Adipocyte (in vitro differentiated cells): ENCODE data around the gene WWP2.

Experiments used
- DNase-seq: peaks from one replicate; pipeline ENCODE4 v3.0.0-alpha.2; 2015; ENCODE audit warnings: low read depth
- H3K27me3 ChIP-seq: replicated peaks from 2 replicates; pipeline ENCODE4 v1.7.0; 2013; ENCODE audit warnings: mild to moderate bottlenecking, low read length, moderate library complexity; ENCODE audit not compliant: control insufficient read depth, insufficient read depth
- H3K36me3 ChIP-seq: 2 replicates; pipeline ENCODE4 v1.7.0; 2013; ENCODE audit warnings: low read length, mild to moderate bottlenecking, moderate library complexity; ENCODE audit not compliant: control insufficient read depth, insufficient read depth, severe bottlenecking
- H3K4me1 ChIP-seq: 2 replicates; pipeline ENCODE4 v1.7.0; 2013; ENCODE audit warnings: mild to moderate bottlenecking, low read length, moderate library complexity; ENCODE audit not compliant: control insufficient read depth, insufficient read depth
- H3K4me3 ChIP-seq: 2 replicates; pipeline ENCODE4 v1.7.0; 2013; ENCODE audit warnings: mild to moderate bottlenecking, low read length, moderate library complexity
- H3K9ac ChIP-seq: 2 replicates; pipeline ENCODE4 v1.7.0; 2013; ENCODE audit warnings: mild to moderate bottlenecking, low read length, moderate library complexity
- H3K9me3 ChIP-seq: 2 replicates; pipeline ENCODE4 v1.7.0; 2013; ENCODE audit warnings: mild to moderate bottlenecking, low read length, moderate library complexity; ENCODE audit not compliant: control insufficient read depth

Gene WWP2

GRCh38 chr16:69905171-69905555 lies 143.0 kb downstream of the WWP2 start:
- Histone ChIP-seq H3K9ac (no peak overlapping the region), H3K4me1 (peaks cover 54% of the 10 kb centered on the region), H3K27me3 (no peaks in the 10 kb centered on the region), H3K36me3 (no peaks in the 10 kb centered on the region), H3K9me3 (no peaks in the 10 kb centered on the region), H3K4me3 (no peak overlapping the region)
- no peak for DNase-seq

DNA sequence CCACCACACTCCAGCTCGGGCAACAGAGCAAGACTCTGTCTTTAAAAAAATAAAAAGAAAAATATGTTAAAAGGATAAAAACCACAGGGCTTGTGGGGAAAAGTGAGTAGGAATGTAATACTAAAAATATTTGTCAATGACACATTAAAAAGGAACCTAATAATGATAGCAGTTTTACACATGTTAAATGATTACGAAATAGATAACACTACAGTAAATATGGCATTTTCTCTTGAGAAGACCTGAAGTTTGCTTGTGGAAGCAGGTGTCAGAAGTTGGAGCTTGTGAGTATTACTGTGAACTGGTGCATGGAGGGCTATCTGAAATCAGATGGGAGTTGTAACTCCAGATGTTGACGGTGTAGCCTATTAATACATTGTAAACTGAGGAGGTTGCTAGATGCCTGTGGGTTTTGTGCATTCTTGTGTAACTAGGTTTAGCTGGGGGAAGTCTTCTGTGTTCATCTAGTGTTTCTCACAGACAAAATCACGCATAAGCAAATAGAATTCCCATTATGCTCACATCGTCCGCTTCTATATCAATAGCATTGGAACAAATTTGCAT lies 144.8 kb downstream of the WWP2 start:
- H3K9me3 ChIP-seq: no peaks in the 10 kb centered on the region
- no peaks in the 10 kb centered on the region for H3K27me3 ChIP-seq
- H3K9ac ChIP-seq: no peak overlapping the region
- H3K4me3 ChIP-seq: no peak overlapping the region
- peak; percentile 81 for DNase-seq
- no peaks in the 10 kb centered on the region for H3K36me3 ChIP-seq
- peaks cover 58% of the 10 kb centered on the region for H3K4me1 ChIP-seq

GRCh38 chr16:69909043-69909442 lies 146.9 kb downstream of the WWP2 start:
- no peaks in the 10 kb centered on the region for H3K36me3 ChIP-seq
- peaks cover 50% of the 10 kb centered on the region for H3K4me1 ChIP-seq
- DNase-seq: no peak
- no peaks in the 10 kb centered on the region for H3K9me3 ChIP-seq
- H3K27me3 ChIP-seq: no peaks in the 10 kb centered on the region
- no peak overlapping the region for H3K9ac ChIP-seq
- no peak overlapping the region for H3K4me3 ChIP-seq

DNA sequence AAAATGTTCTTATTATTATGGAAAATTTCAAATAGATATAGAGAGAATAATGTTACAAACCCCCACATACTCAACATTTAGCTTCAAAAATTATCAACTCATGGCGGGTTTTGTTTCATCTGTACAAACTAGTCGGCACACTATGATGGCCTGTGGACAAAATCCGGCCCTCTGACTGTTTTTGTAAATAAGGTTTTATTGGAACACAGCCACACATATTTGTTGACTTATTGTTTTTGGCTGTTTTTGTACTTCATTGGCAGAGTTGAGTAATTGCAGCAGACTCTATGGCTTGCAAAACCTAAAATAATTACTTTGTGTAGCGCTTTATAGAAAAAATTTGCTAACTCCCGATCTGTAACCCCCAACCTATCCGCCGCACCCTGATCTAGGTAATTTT lies 147.6 kb downstream of the WWP2 start:
- Histone ChIP-seq H3K9ac (no peak overlapping the region), H3K27me3 (no peaks in the 10 kb centered on the region), H3K9me3 (no peaks in the 10 kb centered on the region), H3K4me3 (no peak overlapping the region), H3K4me1 (peaks cover 43% of the 10 kb centered on the region), H3K36me3 (no peaks in the 10 kb centered on the region)
- DNase-seq: peak; percentile 34

DNA sequence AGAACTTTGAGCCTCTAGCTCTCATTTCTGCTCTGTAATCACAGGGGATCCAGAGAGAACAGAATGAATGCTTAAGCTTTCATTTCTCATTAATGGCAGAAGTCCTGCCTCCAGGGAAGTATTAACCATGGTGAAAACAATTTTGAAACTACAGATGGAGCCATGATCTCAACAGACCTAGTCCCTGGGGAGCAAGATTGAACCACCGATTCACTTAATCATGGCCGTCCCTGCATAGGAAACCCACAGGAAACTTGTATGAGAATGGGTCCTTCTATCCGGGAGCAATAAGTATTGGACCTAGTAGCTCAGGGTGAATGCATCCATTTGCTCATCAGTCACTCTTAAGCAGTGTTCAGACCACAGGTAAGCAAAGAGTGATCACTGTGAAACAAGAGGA lies 148.8 kb downstream of the WWP2 start:
- no peaks in the 10 kb centered on the region for H3K27me3 ChIP-seq
- no peak overlapping the region for H3K9ac ChIP-seq
- DNase-seq: no peak
- no peaks in the 10 kb centered on the region for H3K36me3 ChIP-seq
- no peak overlapping the region for H3K4me3 ChIP-seq
- H3K4me1 ChIP-seq: peaks cover 37% of the 10 kb centered on the region
- no peaks in the 10 kb centered on the region for H3K9me3 ChIP-seq

DNA sequence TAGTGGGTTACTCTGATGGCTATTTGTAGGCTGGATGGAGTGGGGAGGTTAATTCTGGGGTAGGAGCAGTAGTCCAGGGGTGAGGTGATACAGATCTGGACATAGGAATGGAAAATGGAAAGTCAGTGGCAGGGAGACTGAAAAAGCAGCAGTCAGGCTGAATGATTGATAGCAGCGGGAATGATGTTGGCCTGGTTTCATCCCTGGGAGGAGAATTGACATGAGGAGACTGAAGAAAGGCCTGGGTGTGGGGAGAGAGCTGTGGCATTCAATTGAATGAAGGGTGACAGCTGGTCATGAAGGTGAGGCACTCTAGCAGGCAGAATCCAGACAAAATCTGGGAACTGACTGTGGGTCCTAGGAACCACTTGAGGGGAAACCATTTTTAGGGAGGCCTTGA lies 154.3 kb downstream of the WWP2 start:
- DNase-seq: no peak
- peaks cover 14% of the 10 kb centered on the region for H3K4me1 ChIP-seq
- H3K36me3 ChIP-seq: no peaks in the 10 kb centered on the region
- H3K9me3 ChIP-seq: no peaks in the 10 kb centered on the region
- H3K9ac ChIP-seq: no peak overlapping the region
- no peak overlapping the region for H3K4me3 ChIP-seq
- no peaks in the 10 kb centered on the region for H3K27me3 ChIP-seq

GRCh38 chr16:69917311-69917710 lies 155.2 kb downstream of the WWP2 start:
- Histone ChIP-seq H3K4me3 (peak overlapping the region; percentile 74), H3K9ac (peak overlapping the region; percentile 84)
- DNase-seq: no peak

GRCh38 chr16:69917739-69918138 lies 155.6 kb downstream of the WWP2 start:
- H3K4me3 ChIP-seq: peak overlapping the region; percentile 74
- DNase-seq: peak; percentile 89
- H3K9ac ChIP-seq: peak overlapping the region; percentile 84
- peaks cover 14% of the 10 kb centered on the region for H3K4me1 ChIP-seq
- no peaks in the 10 kb centered on the region for H3K36me3 ChIP-seq
- no peaks in the 10 kb centered on the region for H3K27me3 ChIP-seq
- no peaks in the 10 kb centered on the region for H3K9me3 ChIP-seq

More at GRCh38 chr16:69917311-69917710, 155.2 kb downstream of the WWP2 start:
- no peaks in the 10 kb centered on the region for H3K9me3 ChIP-seq
- peaks cover 14% of the 10 kb centered on the region for H3K4me1 ChIP-seq
- no peaks in the 10 kb centered on the region for H3K27me3 ChIP-seq
- H3K36me3 ChIP-seq: no peaks in the 10 kb centered on the region

- Histone ChIP-seq H3K4me3 (peak overlapping the region; percentile 74), H3K9ac (peak overlapping the region; percentile 84), H3K36me3 (no peaks in the 10 kb centered on the region), H3K4me1 (peaks cover 14% of the 10 kb centered on the region), H3K27me3 (no peaks in the 10 kb centered on the region), H3K9me3 (no peaks in the 10 kb centered on the region)
- no peak for DNase-seq
Measured at GRCh38 chr16:69918241-69918640, 156.1 kb downstream of the WWP2 start.

- no peaks in the 10 kb centered on the region for H3K27me3 ChIP-seq
- no peak for DNase-seq
Measured at GRCh38 chr16:69921127-69921526, 159.0 kb downstream of the WWP2 start.

GRCh38 chr16:69922200-69922599 lies 160.1 kb downstream of the WWP2 start:
- peaks cover 39% of the 10 kb centered on the region for H3K4me1 ChIP-seq
- H3K36me3 ChIP-seq: peaks cover 5% of the 10 kb centered on the region
- H3K4me3 ChIP-seq: no peak overlapping the region
- H3K9ac ChIP-seq: no peak overlapping the region
- H3K9me3 ChIP-seq: no peaks in the 10 kb centered on the region
- no peak for DNase-seq
- H3K27me3 ChIP-seq: no peaks in the 10 kb centered on the region

More at GRCh38 chr16:69921127-69921526, 159.0 kb downstream of the WWP2 start:
- Histone ChIP-seq H3K9me3 (no peaks in the 10 kb centered on the region), H3K9ac (no peak overlapping the region), H3K4me1 (peaks cover 29% of the 10 kb centered on the region), H3K4me3 (no peak overlapping the region), H3K36me3 (peaks cover under 1% of the 10 kb centered on the region)
